Endometrial microvascular endothelial cells (primary cell): ENCODE results near the gene PALLD. TPM values are rescaled to one million over a fixed set of nuclear protein-coding genes. Genes with fewer than 3 reads are reported as not detected.

Experiments used
- in situ Hi-C: cut with HindIII; loops from 2 replicates; pipeline ENCODE4 v1.10.0; 2017; ENCODE audit warnings: low sequenced_read_pairs, low pct_unique_long_range_greater_than_20kb; ENCODE audit errors: inconsistent ontology term
- total RNA-seq: library from RNA; depleted of rRNA; stranded (reverse); fragments of >200 nt; gene quantifications from one replicate; pipeline ENCODE4 v1.2.3, GENCODE V29; 2015; ENCODE audit errors: inconsistent ontology term

Gene PALLD
- total RNA-seq, 1 donor from 2014 or later = 82.9 TPM

- in situ Hi-C loops = no loop called here
These were observed 288.1 kb downstream of the PALLD start for GRCh38 chr4:168784786-168785461.

DNA sequence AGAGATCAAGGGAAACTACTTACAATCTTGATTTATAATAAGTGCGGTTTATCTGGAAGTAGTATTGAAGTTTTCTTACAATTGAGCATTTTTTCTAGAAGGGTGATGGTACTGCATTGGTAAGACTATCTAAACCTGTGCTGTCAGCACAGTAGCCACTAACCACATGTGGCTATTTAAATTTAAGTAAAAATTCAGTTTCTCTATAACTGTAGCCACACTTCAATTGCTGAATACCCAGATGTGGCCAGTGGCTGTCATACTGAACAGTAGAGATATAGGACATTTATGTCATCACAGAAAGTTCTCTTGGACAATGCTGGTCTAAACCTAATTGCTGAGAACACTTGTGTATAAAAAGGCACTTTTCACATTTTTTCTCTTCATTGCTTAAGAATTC, 290.5 kb downstream of the PALLD start:
- in situ Hi-C loops = no loop called here

DNA sequence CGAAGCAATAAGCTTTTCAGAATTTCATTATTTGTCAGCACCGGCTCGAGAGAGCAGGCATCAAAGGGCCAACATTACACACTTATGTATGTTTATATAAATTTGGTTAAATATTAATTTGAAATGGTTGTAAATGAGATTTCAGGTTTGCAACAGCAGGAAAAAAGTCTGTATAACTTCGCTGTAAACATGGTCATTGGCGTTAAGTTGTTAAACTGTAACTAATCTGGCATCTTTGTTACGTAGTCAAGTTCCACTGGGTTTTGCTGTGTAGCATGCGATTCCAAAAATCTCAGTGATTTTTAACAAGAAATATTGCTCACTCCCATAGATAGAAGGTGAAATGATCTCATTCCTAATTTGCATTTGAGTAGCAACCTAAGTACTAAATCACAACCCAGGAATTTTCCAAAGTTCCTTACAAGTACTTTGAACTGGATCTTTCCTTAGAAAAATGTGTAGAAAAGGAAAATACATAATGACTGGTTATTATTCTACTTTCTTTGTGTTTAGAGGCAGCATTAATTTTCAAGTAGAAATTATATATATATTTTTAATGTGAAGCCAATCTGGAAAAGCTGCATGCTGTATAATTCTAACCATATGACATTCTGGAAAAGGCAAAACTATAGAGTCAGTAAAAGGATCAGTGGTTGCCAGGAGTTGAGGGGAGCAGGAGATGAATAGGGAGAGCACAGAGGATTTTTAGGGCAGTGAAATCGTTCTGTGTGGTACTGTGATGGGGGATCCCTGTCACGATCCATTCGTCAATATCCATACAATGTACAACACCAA, 291.1 kb downstream of the PALLD start:
- in situ Hi-C loops = no loop called here

DNA sequence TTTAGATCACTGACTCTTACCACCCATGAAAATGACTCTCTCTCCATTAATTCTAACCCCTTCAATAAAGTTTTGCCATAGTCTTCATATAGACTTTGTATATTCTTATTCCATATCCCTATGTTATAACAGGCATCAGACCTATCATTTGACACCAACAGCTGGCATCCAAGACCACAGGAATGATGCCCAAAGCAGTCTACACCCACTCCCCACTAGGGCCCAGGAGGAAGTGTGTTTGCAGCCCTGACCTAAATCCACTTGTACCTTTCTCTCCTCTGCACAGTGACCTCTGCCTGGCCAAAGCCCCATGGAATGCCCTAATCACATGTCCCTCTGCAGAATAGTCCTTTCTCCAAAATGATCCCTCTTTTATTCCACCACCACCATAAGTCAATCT, 294.0 kb downstream of the PALLD start:
- in situ Hi-C loops = no loop called here

DNA sequence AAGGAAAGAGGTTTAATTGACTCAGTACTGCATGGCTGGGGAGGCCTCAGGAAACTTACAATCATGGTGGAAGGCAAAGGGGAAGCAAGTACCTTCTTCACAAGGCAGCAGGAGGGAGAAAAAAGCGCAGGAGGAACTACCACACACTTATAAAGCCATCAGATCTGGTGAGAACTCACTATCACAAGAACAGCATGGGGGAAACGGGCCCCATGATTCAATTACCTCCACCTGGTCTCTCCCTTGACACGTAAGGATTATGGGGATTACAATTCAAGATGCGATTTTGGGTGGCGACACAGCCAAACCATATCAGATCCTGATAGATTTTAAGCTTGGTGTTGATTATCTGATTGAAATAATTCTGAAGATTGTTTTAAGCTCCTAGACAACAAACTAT, 294.5 kb downstream of the PALLD start:
- in situ Hi-C loops = no loop called here

- in situ Hi-C loops = no loop called here
These were observed 296.7 kb downstream of the PALLD start for GRCh38 chr4:168793542-168793941.

GRCh38 chr4:168794092-168794707, 297.3 kb downstream of the PALLD start:
- in situ Hi-C loops = no loop called here

DNA sequence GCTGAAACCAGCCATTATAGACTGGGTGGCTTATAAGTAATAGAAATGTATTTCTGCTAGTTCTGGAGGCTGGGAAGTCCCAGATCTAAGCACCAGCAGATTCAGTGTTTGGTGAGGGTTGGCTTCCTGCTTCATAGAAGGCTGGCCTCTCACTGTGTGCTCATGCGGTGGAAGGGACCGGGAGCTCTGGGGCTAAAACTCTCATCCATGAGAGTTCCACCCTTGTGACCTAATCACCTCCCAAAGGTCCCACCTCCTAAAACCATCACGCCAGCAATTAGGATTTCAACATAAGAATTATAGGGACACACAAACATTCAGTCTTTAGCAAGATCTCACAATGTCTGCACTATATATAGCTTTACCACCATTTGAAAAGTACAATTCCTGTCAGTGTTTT, 298.0 kb downstream of the PALLD start:
- in situ Hi-C loops = no loop called here

DNA sequence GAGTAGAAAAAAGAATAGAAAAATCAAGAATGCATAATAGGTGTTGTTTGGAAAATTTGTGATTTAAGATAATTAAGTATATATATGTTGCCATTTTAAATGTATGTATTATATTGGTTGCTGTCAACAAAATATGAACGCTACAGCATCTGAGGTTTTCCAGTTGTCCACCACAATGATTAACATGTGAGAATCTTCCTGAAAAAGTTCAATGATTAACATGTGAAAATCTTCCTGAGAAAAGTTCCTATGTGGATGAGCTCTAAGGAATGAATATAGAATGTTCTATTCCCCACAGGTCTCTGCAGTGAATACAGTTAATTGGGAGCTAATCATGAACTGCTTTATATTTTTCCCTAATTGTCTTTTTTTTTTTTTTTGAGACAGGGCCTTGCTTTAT, 298.5 kb downstream of the PALLD start:
- in situ Hi-C loops = no loop called here

DNA sequence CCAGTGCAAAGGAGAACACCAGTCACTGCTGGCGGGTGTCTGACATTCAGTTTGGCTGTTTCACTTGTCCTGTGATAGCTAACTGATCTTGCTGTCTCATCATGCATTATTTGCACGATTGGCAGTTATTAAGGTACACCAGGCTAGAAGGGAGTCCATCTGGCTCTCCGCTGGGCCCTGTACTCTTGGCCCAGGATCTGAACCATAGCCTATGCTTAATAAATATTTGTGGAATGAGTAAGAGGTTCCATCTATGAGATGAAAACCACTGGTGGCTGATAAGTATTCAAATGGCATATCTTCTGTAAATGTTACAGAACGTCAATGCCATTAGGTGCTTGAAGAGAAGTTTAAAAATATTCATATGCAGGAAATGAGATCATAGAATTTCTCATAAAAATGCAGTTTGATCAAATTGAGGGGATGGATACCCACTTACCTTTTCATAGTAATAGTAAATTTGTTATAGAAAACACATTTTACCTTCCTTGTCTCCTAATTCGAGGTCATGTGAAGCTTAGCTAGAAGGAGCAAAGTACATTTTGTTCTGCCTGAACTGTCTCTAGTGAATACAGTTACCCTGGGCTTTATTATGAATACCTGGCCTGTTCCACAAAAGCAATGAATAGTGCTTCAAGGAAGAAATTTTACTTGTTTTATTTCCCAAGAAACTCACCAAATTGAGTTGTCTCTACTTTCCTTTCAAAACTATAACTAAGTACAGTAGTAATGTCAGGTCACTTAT, 299.7 kb downstream of the PALLD start:
- in situ Hi-C loops = no loop called here

DNA sequence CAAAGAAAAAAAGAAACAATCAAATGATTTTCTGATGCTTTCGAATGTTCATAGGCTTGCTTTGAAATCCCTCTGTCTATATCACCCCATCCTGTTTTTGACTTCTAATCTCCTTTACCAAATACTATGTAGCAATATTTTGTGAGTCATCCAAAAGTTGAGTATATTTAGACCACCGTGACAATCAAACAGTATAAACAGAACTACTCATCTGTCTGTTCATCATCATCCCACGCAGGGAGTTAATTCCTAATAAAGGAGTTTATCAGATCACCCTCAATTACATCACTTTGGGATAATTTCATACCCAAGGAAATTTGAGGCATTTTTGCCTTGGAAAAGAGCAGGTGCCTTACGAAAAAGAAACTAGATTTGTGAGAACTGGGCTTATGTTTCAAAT, 300.3 kb downstream of the PALLD start:
- in situ Hi-C loops = no loop called here

- in situ Hi-C loops = no loop called here
These were observed 301.0 kb downstream of the PALLD start for GRCh38 chr4:168797738-168798375.

DNA sequence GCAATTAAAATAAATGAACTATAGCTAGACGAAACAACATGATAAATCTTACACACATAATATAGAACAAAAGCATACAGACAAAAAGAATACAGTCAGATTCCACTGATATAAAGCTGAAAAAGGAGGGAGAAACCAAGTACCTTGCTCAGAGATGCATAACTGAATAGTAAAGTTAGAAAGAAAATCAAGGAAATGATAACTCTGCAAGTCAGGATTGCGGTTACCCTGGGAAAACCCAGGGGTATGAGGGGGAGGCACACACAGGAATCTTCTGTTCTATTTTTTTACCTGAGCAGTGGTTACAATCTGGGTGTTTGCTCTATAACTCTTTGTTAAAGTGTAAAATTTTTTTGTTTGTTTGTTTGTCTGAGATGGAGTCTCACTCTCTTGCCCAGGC, 304.1 kb downstream of the PALLD start:
- in situ Hi-C loops = loop anchor here (25.0 kb wide), 1 partner anchor 111 kb away; no protein-coding TSS in a partner anchor

GRCh38 chr4:168802222-168802621, 305.4 kb downstream of the PALLD start:
- in situ Hi-C loops = loop anchor here (25.0 kb wide), 1 partner anchor 110 kb away; no protein-coding TSS in a partner anchor

DNA sequence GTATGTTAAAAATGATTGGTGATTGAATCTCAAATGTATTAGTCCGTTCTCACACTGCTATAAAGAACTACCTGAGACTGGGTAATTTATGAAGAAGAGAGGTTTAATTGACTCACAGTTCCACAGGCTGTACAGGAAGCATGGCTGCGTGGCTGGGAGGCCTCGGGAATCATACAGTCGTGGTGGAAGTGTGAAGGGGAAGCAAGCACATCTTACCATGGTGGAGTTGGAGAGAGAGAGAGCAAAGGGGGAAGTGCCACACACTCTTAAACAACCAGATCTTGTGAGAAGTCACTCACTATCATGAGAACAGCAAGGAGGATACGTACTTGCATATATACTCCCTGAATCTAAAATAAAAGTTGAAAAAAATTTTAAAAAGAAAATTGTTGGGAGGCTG, 306.2 kb downstream of the PALLD start:
- in situ Hi-C loops = loop anchor here (25.0 kb wide), 1 partner anchor 109 kb away; no protein-coding TSS in a partner anchor

DNA sequence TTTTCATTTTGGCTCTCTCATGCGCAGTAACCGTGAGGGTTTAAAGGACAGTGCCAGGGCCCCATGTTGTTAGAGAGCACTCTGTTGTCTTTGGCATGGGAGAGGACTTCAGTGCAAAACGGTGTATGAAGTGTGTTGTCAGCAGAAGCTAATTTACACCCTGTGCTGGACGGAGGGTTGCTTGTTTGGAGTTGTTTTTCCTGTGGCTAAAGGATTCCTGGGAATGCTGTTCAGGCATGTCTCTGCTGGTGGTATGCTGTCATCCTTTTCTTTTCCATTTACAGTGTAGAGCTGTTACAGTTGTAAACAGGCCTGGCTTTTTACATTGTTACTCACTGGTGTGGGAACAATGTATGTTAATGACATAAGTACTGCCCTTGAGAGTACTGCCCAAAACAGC, 306.9 kb downstream of the PALLD start:
- in situ Hi-C loops = loop anchor here (25.0 kb wide), 1 partner anchor 109 kb away; no protein-coding TSS in a partner anchor

DNA sequence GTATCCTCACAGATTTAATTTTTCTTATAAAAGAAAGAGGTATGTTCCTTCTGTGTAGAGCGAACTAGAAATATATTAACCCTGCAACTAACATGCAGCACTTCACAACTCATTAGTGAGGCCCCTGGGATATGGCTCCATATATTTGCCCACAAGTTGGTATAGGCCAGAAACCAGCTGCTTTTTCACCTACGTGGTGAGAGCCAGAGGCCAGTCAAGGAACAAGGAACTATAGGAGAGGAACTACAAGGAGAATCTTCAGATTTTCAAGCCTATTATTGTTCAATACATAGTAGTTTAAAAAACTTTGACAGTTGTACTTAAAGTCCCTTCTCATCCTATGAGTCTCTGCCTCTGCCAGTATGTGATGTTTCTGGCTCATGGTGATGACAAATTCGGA, 307.3 kb downstream of the PALLD start:
- in situ Hi-C loops = loop anchor here (25.0 kb wide), 1 partner anchor 108 kb away; no protein-coding TSS in a partner anchor

GRCh38 chr4:168805341-168805740, 308.5 kb downstream of the PALLD start:
- in situ Hi-C loops = loop anchor here (25.0 kb wide), 1 partner anchor 107 kb away; no protein-coding TSS in a partner anchor
